ENCODE data around the gene OR2J2.
"Not testable (repeated sequence)": the region's sequence is repeated elsewhere in the genome, so short reads cannot be mapped to it uniquely, and the experiment has no call there.

Gene OR2J2

GRCh38 chr6:29170607-29171006 lies at the start of gene OR2J2:
TSS of gene OR2J2 (plus strand) at chr6:29170907. CDS start at chr6:29173636, 2,729 bp downstream.
- not testable (repeated sequence) for DNase-seq

GRCh38 chr6:29129326-29130012 lies 41.2 kb upstream of the OR2J2 start:
- no peak for DNase-seq

- DNase-seq: no peak
These were observed 40.1 kb upstream of the OR2J2 start for GRCh38 chr6:29130644-29131043.

- DNase-seq: no peak
These were observed 39.0 kb upstream of the OR2J2 start for GRCh38 chr6:29131691-29132090.

- no peak for DNase-seq
These were observed 33.0 kb upstream of the OR2J2 start for GRCh38 chr6:29137724-29138123.

- no peak for DNase-seq
These were observed 29.1 kb upstream of the OR2J2 start for GRCh38 chr6:29141606-29142005.

GRCh38 chr6:29142309-29142708 lies 28.4 kb upstream of the OR2J2 start:
- DNase-seq: no peak

GRCh38 chr6:29146179-29146578 lies 24.5 kb upstream of the OR2J2 start:
- no peak for DNase-seq

GRCh38 chr6:29147074-29147473 lies 23.6 kb upstream of the OR2J2 start:
- DNase-seq: no peak

- DNase-seq: not testable (repeated sequence)
These were observed 21.3 kb upstream of the OR2J2 start for GRCh38 chr6:29149444-29149843.

- DNase-seq: no peak
These were observed 17.6 kb upstream of the OR2J2 start for GRCh38 chr6:29153083-29153482.

- not testable (repeated sequence) for DNase-seq
These were observed 15.5 kb upstream of the OR2J2 start for GRCh38 chr6:29155182-29155581.

- not testable (repeated sequence) for DNase-seq
These were observed 10.8 kb upstream of the OR2J2 start for GRCh38 chr6:29159922-29160321.

- not testable (repeated sequence) for DNase-seq
These were observed 5.1 kb upstream of the OR2J2 start for GRCh38 chr6:29165571-29165970.

GRCh38 chr6:29171736-29172135 lies 1.0 kb downstream of the OR2J2 start:
- DNase-seq: no peak

GRCh38 chr6:29183594-29183993 lies 12.9 kb downstream of the OR2J2 start:
- DNase-seq: no peak

GRCh38 chr6:29188659-29189058 lies 18.0 kb downstream of the OR2J2 start:
- not testable (repeated sequence) for DNase-seq

GRCh38 chr6:29200767-29201662 lies 30.3 kb downstream of the OR2J2 start:
- DNase-seq: no peak

- DNase-seq: no peak
These were observed 31.3 kb downstream of the OR2J2 start for GRCh38 chr6:29201966-29202365.

- no peak for DNase-seq
These were observed 40.8 kb downstream of the OR2J2 start for GRCh38 chr6:29211488-29211887.

GRCh38 chr6:29216528-29216927 lies 45.8 kb downstream of the OR2J2 start:
- no peak for DNase-seq

- DNase-seq: not testable (repeated sequence)
These were observed 46.5 kb downstream of the OR2J2 start for GRCh38 chr6:29217242-29217641.

GRCh38 chr6:29218056-29218455 lies 47.3 kb downstream of the OR2J2 start:
- DNase-seq: not testable (repeated sequence)
